HG02798 (cell line): ENCODE measurements around the gene ZNF850.

Experiments used
- ATAC-seq: cut with Tn5 transposase; IDR thresholded peaks from one replicate; pipeline ENCODE4 v1.9.1; 2021; ENCODE audit warnings: mild to moderate bottlenecking; ENCODE audit not compliant: unreplicated experiment, poor library complexity

ZNF850 gene

DNA sequence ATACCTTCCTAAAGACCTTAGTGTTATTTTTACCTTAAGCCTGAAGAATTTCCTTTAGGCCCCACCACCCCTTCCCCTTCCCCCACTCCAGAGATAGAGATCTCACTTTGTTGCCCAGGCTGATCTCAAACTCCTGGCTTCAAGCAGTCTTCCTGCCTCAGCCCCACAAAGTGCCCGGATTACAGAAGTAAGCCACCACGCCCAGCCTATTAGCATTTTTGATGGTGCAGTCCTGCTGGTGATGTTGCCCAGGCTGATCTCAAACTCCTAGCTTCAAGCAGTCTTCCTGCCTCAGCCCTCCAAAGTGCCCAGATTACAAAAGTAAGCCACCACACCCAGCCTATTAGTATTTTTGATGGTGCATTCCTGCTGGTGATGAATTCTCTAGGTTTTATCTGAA lies 63.2 kb downstream of the ZNF850 start:
- ATAC-seq, result no peak

DNA sequence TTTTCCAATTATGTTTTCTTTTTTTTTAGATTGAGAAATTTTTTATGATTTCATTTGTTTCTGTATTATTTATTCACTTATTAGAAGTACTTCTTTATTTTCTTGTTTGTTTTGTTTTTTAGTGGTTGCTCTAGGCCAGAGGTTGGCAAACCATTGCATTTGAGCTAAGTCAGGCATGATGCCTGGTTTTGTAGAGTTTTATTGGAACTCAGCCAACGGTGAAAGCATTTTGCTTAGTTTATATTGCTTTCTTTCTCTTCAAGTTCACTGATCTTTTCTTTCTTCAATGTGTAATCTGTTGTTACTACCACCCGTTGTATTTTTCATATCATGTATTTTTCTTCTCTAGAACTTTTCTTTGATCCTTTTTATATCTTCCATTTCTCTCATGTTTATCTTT lies 65.5 kb downstream of the ZNF850 start:
- ATAC-seq, result no peak

DNA sequence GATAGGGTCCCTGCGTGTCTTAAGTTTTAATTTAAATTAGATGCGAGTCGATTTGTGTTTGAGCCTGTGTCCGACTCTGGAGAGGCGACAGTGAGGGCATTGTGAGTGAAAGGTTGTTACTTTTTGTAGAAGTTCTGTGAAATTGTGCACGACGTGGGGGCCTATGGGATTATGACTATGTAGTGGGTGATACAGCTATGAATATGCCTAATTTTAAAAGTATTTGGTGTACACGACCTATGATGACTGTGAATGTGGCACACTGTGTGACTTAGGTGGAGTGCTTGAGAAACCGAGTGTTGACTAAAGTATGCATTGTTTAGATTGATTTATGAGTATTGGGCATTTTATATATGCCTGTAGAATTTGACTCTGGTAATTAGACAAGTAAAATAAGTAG lies 84.5 kb downstream of the ZNF850 start:
- no peak for ATAC-seq

DNA sequence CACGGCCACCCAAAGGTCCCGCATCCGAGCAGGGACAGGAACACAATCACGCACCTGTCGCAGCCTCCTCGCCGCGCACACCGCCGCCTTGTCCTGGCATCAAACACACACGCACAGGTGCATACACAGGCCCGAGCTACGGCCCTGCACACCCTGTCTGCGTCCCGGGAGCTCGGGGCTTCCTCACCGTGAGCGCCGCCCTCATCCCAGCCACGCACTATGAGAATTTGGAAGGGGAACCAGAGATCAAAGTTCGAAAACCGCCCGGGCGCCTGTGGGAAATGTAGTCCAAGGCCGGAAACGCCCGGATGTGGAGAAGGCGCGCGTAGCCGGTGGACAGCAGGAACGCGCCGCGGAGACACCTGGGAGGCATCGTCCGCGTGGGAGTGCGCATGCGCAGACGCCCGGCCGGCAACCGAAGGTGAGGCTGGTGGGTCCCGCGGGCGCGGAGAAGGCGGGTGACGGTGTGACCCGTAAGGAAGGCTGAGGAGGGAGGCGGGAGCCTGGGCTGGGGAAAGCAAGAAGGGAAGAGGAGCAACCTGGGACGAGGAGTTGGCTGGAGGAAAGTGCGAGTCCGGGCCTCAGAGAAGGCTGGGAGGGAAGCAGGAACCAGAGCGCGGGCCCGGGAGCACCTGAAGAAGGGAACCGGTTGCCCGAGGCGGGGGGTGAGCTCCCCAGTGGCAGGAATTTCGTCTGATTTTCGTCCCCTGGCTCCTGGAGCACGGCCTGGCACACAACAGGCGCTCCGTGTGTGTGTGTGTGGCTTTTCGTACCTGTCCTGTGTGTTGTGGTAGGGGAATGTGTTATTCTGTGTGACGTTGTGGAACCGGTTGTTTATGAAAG lies 85.2 kb downstream of the ZNF850 start, which contains the start of gene ZNF567:
Gene ZNF567, plus strand, starts transcription at position 399 of the 843 bp plus-strand sequence. CDS start 7,256 bp downstream, outside the sequence.
- ATAC-seq, result peak; percentile 96

DNA sequence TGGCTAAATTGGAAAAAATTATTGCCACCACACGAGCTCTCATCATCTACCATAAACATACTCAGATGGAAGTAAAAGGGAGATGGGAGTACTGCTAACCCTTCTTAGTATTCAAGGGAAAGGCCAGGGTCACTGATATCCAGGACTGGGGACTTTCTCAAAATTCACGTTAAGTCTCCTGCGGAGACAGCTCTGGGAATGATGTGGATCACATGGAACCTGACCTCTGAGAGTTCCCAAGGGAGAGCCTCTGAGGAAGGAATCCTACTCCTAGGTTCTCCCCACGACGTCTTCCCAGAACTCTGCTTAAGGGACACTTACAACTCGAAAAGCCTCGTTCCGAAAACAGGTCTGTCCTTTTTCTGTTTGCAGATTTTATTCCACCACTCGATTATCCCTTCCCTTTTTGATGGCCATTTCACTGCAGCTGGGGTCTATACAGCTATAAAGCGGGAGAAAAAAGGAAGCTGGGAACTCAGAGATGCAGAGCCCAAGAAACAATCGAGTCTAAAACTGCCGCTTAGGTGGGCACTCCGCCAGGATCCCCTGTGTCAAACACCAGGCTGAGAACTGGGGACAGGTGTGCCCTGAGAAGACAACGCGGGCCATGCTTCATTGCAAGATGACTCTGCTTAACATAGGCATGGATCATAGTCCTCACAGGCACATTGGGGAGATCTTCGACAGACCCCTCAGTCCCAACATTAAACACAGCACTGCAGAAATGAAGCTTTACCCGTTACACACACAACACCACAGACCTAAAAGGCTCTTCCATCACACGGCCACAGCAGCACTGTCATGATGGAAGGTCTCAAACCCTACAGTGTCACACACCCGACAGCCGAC lies 86.0 kb downstream of the ZNF850 start:
- ATAC-seq, result no peak

DNA sequence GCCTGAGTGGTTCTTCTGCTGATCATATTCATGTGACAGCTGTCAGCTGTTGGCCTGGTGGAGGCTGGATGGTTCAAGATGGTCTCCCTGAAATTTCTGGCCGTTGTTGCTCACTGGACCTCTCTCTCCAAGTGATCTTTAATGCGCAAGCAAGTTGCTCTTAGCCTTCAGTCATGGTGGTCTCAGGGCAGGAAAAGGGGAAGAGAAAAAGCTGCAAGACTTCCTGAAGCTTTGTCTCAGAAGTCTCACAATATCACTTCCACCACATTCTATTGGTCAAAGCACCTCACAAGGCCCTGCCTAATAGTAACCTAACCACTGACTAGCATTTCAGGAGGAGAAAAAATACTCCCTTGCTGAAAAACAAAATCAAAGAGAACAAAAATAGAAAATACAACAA lies 86.8 kb downstream of the ZNF850 start:
- no peak for ATAC-seq

DNA sequence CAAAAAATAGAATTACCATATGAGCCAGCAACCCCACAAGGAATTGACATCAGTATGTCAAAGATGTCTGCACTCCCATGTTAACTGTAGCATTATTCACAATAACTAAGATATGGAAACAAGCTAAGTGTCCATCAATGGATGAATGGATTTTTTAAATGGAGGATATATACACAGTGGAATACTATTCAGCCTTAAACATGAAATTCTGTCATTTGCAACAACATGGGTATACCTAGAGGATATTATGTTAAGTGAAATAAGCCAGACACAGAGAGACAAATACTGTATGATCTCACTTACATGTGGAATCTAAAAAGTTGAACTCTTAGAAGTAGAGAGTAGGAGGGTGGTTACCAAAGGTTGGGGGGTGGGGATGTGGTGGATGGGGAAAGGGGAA lies 93.2 kb downstream of the ZNF850 start:
- no peak for ATAC-seq

DNA sequence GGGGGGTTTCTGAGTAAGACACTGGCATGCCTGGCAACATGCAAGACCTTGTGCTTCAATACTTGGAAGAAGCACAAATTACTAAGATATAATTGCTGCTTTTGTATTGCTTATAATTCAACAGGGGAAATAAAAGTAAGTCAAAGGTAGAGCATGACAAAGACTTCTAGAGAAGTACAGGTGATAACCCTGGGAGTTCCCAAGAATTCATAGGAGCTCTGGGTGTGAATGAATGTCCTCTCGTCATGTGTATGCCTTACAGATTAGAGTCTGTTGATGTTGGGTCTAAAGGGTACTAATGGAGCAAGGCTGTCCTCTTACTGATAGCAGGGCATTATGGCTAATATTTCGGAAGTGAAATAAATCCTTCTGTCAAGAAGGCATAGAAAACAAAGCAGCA lies 98.4 kb downstream of the ZNF850 start:
- ATAC-seq, result no peak

DNA sequence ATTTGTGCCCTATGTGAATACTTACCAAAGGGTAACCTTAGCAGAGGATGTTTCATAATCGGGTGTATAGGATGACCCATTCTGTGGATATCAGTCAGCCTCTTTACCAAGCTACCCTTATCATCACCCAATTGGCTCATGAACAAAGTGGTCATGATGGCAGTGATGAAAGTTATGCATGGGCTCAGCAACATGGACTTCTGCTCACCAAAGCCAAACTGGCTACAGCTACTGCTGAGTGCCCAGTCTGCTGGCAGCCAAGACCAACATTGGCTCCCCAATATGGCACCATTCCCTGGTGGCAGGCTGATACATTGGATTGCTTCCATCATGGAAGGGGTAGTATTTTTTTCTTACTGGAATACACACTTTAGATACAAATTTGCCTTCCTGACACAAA lies 100.2 kb downstream of the ZNF850 start:
- ATAC-seq, result no peak

DNA sequence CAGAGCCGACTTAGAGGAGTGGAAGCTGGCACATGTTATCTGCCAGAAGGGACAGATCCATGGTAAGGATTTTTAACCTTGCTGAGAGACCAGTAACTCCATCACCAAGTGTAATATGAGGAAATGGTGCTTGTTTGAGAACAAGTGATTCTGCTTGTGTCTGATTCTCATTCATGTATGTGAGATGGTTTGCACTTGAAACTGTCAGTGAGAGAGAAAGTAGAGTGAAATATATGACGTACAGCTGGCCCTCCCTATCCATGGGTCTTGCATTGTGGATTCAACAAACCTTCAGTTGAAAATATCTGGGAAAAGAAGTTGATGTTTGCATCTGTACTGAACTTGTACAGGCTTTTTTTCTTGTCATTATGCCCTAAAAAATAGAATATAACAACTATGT lies 104.0 kb downstream of the ZNF850 start:
- no peak for ATAC-seq

DNA sequence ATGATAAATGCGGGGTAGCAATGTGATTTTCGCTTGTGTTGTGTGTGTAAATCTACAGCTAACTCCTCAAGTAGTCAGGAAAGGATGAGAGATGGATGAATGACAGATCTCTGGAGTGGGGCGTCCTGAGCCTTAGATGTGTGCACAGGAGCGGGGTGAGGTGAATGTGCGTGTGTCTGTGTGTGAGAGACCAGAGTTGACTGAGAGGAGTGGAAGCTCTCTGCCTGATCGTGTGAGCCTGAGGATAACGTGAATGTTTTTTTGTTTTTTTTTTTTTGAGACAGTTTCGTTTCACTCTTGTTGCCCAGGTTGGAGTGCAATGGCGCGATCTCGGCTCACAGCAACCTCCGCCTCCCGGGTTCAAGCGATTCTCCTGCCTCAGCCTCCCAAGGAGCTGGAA lies 106.8 kb downstream of the ZNF850 start:
- ATAC-seq, result no peak
